Measurements from ENCODE around the gene PRICKLE2.

Gene PRICKLE2

GRCh38 chr3:64063983-64064438, 161.3 kb downstream of the PRICKLE2 start:
- no peak for DNase-seq

- no peak for DNase-seq
Observed at GRCh38 chr3:64063207-64063982, 161.9 kb downstream of the PRICKLE2 start.

GRCh38 chr3:64061628-64062027, 163.6 kb downstream of the PRICKLE2 start:
- no peak for DNase-seq

GRCh38 chr3:64059484-64060175, 165.6 kb downstream of the PRICKLE2 start:
- no peak for DNase-seq

- DNase-seq = no peak
Observed at GRCh38 chr3:64058566-64058965, 166.7 kb downstream of the PRICKLE2 start.

GRCh38 chr3:64057231-64057630, 168.0 kb downstream of the PRICKLE2 start:
- DNase-seq = no peak

- DNase-seq = no peak
Observed at GRCh38 chr3:64056606-64057180, 168.6 kb downstream of the PRICKLE2 start.

- DNase-seq = no peak
Observed at GRCh38 chr3:64055076-64055475, 170.2 kb downstream of the PRICKLE2 start.

GRCh38 chr3:64054488-64054887, 170.8 kb downstream of the PRICKLE2 start:
- no peak for DNase-seq

GRCh38 chr3:64053581-64053980, 171.7 kb downstream of the PRICKLE2 start:
- no peak for DNase-seq

GRCh38 chr3:64053117-64053516, 172.1 kb downstream of the PRICKLE2 start:
- DNase-seq = no peak

GRCh38 chr3:64049832-64050231, 175.4 kb downstream of the PRICKLE2 start:
- no peak for DNase-seq

GRCh38 chr3:64049136-64049535, 176.1 kb downstream of the PRICKLE2 start:
- no peak for DNase-seq

- no peak for DNase-seq
Observed at GRCh38 chr3:64048631-64049061, 176.6 kb downstream of the PRICKLE2 start.

- DNase-seq = no peak
Observed at GRCh38 chr3:64047787-64048186, 177.5 kb downstream of the PRICKLE2 start.

- no peak for DNase-seq
Observed at GRCh38 chr3:64046996-64047594, 178.2 kb downstream of the PRICKLE2 start.

- no peak for DNase-seq
Observed at GRCh38 chr3:64046592-64046991, 178.7 kb downstream of the PRICKLE2 start.

GRCh38 chr3:64042952-64043351, 182.3 kb downstream of the PRICKLE2 start:
- DNase-seq = no peak
